HG03196 (cell line): ENCODE measurements around the gene ATP11B.
A peak's percentile ranks its signal among the peaks of the same experiment; 100 is the strongest.

Source experiments
- ATAC-seq: cut with Tn5 transposase; IDR thresholded peaks from one replicate; pipeline ENCODE4 v1.9.1; 2021; ENCODE audit not compliant: unreplicated experiment

ATP11B gene

DNA sequence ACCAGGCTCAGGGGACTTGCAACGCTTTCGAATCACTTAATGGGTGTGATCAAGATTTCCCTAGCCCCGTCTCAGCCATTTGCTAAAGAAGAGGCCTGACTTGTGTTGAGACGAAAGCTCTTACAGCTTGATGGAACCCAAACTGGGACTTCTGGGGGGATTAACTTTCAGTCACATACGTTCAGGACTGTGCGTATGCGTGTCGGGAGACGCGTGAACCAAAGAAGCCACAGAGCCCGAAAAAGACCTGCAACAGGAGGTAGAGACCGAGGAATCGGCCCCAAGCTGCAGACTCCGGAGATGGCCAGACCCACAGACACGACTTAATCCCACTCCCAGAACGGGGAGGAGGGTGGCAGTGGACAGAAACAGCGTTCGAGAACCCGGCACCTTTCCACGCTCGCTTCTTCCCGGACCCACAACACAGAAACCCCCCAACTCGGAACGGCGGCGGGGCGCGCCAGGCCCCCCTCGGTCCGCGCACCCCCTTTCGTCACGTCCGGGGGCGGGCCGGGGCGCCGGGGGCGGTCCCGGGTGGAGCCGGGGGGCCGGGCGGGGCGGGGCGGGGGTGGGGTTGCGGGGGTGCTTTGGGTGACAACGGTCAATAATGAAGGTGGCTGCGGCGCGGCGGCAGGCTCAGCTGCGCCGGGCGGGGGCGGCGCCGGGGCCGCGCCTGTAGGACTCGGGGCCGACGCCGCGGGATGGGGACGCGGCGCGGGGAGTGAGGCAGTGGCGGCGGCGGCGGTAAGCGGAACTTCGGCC, at the start of gene ATP11B:
Gene ATP11B (plus strand): TSS at position 604 of the 762 bp plus-strand sequence. CDS start 256 bp downstream, outside the sequence.
- ATAC-seq = peak; percentile 69

DNA sequence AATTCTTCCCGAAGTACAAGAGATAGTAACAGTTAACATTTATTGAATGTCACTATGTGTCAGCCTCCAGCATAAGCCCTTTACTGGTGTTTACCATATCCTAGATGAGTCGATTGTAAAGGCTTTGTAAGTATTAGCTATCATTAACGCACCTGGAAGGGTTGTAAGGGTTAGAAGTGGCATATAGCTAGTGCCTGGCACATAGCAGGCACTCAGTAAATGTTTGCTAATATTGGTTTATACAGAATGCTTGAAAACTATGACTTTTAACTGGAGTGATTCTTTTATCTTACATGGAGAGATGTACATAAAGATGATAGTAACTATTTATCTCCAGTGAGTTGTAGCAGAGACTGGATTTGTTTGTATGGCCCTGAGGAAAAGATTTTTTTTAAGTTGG, 46.3 kb upstream of the ATP11B start:
- ATAC-seq = no peak

DNA sequence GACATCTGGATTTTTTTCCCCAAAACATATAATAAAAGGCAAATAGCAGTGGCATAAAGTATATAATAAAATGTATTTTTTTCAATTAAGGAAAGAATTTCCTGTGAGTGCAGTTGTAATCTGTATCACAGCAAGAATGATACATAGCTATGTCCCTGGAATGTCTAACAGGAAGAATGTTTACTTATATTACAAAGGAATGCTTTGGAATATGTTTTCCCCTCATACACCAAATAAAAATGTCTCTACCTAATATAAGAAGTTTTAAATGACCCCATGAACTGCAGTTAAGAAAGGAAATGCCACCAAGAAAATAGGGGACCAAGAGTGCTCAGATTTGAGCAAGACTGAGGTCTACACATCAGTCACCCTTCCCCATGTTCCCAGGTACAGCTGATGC, 38.0 kb upstream of the ATP11B start:
- no peak for ATAC-seq

DNA sequence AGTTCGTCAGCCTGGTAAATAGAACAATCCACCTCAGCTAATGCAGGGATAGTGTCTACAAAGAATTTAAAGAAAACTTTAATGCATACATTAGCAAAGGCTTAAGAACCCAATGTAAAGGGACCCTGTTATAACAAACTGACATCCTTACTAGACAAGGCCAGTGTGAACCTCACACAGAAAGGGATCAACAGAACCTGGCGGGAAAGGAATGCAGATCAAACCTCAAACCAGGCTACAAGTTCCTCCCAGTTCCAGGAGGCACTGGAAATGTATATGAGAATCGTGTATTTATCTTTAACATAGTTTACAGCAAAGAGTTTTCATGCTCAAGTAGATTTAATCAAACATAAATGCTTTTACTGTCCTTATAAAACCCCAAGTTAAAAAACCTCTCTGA, 37.6 kb upstream of the ATP11B start:
- no peak for ATAC-seq

DNA sequence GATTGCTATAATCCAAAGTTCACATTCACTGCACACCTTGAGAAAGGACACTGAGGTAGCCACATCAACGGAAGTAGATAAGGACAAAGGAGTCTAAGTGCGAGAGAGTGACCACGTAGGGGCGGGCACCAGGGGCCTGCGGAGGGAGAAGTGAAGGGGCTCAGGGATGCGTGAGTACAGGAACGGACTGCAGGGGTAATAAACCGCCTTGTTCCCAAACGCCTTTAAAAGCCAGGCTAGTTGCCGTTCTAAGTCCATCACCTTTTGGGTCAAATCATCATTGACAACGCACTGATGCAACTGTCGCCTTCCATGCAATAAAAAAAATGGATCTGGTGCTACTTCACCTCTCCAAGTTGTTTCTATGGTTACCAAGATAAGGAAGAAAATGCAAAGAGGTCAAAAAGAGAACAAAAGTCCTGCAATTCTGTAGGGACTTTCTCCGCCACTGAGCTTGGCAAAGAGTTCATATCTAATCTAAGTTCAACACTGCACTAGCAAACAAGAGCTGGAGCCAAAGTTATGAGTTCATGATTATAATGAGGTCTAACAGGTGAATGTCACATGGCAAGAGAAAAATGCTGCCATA, 32.6 kb upstream of the ATP11B start:
- no peak for ATAC-seq

DNA sequence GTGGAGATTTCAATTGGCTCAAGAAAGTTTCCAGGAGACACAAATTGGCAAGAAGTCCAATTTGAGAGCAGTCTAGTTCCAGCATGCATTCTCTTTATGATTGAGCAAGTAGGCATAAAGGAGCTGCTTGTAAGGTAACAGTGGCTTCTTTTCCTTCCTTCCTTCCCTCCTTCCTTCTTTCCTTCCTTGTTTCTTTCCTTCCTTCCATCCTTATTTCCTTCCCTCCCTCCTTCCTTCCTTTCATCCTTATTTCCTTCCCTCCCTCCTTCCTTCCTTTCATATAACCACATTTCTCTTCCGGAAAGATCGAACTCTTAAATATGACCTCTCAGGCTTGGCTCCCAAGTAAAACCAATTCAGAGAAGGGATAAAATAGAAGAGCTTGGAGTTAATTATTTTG, 29.4 kb upstream of the ATP11B start:
- ATAC-seq = no peak

DNA sequence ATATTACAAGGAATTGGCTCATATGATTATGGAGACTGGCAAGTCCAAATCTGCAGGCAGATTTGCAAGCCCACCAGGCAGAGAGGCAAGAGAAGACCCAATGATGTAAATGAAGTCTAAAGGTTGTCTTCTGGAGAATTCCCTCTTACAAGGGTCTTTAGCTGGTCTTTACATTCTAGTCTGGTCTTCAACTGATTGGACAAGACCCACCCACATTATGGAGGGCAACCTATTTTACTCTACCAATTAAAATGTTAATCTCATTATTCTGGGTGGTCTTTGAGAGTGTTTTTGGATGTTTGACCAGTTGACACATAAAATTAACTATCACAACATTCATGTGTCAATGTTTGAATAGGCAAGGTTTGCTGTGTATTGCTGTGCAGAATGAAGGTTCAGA, 28.0 kb upstream of the ATP11B start:
- ATAC-seq = no peak

DNA sequence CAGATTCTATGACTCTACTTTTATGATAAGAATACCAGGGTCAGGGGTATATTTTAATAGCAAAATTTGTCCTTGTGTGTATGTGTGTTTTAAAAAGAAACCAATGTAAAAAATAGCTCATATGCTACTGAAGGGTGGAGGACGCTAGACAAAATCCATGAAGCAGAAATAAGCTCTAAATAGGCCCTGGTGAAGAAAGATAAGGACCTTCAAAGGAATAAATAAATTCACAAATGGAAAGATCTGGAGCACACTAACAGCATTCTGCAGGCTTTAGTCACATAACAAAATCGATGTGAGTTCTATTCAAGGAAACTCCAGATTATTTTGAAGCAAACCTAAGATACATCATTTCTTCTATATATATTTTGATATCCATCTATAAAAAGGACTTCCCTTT, 27.2 kb upstream of the ATP11B start:
- no peak for ATAC-seq

DNA sequence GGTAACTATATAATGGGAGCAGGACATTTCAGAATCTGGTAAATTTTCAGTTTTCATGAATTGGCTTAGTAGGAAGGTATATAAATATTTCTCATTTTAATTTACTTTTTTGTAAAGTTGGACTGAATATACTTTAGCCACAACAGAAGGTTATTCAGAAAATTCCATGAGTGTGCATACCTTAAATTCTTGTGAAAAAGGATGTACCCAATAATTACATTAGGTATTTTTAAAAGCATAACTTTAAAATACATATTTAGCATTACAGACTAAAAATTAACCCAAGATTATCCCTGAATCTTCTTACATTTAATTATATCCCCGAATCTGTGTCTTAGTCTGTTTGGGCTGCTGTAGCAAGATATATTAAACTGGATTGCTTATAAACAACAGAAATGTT, 24.9 kb upstream of the ATP11B start:
- ATAC-seq = no peak

DNA sequence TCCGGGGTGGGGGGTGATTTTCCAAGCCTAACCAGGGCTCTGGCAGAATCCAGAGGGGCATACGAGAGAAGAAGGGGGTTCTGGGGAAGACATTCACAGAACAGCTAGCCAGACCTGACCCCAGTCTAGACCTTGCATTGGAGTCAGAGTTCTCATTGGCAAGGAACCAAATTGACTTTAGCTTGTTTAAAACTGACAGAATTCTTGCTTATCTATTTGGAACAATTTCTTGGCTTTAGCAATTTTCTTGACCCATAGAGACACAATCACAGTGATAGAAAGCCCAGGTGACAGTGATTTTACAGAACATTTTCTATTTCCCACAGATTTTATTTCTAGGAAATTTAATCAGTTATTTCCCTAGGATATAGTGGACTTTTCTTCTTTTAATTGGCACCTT, 23.6 kb upstream of the ATP11B start:
- no peak for ATAC-seq

DNA sequence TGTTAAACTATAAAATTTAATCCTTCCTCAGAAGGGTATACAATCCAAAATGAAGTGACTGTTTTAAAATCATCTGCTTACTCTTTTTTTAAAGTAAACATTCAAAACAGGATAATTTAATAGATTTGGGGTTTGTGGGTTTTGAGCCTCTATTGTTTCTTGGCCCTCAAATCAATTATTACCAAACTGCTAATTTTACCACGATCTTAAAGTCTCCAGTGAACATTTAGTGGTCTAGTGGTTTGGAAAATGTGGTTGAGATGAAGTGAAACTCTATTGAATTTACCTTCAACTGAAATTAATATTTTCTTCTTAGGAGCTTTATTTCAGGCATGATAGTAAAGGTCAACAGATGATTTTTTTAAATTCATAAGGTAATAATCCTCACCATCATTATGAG, 11.2 kb upstream of the ATP11B start:
- no peak for ATAC-seq

DNA sequence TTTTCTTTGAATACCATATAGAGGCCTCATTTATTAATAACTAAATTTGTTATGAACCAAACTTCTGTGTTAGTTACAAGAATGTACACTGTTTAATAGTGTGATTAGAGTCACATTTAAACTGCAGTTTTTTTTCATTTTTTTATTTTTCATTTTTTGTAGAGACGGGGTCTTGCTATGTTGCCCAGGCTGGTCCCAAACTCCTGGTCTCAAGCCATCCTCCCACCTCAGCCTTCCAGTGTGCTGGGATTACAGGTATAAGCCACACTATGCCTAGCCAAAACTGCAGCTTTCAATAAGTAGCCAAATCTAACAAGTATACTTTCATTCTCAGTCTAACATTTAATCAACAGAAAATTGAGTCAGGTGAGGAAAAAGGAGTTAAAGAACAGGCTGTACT, 10.2 kb upstream of the ATP11B start:
- ATAC-seq = no peak

DNA sequence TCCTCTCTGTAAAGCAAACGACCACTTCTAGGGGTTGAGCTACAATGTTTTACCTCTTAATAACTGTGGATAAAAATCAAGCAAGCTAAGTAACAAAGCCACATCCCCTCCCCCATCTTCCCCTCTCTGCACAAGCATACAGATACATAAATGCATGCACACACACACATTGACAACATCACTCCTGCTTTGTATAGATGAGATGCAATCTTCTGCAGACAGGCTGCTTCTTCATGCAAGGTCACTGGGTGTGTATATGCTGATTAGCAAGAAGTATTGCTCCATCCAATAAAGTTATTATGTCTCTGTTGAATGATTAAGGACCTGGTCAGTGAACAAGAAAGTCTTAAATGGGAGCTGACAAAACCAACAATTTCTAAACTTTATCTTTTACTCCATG, 8.8 kb upstream of the ATP11B start:
- no peak for ATAC-seq

DNA sequence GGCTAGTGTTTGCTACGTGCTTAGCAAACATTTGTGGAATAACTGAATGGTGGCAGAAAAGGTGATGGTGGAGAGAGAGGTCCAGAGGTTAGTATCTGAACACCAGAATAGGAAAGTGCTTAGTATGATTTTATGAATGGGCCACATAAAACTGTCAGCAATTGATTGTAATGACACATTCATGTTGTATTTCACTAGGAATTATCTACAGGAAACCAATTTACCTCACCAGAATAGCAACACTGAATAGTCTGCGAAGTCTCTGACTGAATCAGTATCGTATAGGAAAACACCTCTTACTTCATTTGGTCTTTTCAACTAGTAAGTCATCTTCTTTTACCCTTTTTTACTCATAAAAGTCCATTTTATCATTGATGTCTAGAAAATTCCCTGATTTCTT, 8.2 kb upstream of the ATP11B start:
- no peak for ATAC-seq

DNA sequence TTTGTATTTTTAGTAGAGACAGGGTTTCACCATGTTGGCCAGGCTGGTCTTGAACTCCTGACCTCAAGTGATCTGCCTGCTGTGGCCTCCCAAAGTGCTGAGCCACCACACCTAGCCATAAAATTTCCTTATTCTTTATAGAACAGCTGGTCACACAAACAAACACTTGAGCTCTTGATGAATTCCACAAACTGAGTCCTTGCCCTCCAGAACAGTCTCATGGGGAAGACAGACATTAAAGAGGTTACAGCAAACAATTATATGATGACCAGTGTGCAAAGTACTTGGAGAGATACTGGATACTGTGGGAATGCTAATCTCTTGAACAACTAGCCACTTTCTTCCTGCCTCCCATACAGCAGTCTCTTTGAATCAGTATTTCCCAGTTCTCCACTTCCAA, 7.5 kb upstream of the ATP11B start:
- ATAC-seq = no peak

DNA sequence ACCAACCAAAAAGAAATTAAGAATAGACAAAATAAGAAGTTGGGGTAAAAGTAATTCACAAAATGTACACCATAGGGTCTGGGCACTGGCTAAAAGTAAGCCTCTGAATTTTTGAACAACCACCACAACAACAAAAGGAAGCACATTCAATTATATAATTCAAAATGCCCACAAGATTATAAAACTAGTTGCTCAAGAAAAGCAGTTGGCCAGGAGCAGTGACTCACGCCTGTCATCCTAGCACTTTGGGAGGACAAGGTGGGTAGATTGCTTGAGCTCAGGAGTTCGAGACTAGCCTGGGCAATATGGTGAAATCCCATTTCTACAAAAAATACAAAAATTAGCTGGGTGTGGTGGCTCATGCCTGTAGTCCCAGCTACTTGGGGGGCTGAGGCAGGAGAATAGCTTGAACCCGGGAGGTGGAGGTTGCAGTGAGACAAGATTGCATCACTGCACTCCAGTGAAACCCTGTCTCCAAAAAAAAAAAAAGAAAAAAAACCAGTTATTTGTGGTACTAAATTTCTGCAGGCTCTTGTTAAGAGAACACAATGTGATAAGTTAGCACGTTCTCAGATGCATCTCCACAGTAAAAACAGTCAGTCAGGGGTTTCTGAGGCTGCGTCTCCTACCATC, 6.6 kb upstream of the ATP11B start:
- no peak for ATAC-seq

DNA sequence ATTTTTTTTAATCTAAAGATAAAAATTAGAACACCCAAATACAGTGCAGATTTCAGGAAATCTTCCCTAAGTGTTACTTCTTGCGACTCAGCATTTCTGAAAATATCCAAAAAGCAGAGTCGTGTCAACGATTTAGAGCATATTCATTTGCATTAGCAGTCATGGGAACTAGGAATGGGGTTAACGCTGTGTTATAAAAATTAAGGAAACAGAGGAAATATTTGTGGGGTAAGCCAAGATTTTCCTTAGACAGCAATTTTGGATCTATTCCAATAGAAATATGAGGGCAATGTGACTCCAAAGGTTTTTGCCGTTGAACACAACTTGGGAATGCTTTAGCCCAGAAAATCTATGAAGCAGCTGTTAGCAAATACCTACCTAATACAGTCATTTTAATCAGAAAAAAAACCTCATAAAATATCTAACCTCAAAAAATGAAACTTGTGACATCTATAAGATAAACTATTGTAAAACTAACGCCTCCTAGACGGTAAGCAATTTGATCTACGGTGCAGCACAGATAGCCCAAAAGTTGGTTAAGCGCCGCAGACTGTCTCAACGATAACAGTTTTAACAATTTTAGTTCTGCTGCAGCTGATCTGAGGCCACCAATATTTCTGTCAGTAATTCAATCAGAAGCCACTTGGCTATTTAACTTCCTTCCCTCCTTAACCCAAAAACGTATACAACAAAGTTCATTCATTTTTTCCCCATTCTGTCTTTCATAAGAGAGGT, 5.8 kb upstream of the ATP11B start:
- ATAC-seq = no peak

DNA sequence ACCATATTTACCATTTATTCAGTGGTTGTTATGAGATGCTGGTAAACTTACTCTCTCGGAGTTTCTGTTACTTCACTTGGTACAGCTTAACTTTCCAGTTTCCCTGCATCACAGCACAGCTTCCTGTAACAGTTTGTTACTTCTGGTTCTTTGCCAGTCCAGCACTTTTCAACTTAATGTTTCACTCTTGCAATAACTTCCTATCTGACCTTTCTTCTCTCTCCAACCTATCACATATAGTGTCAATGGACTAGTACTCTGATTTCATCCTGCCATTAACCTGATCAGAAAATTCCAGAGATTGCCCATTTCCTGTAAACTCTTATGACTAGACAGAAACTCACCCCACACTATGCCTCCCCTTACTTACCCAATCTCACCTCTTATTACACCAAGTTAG, 3.9 kb upstream of the ATP11B start:
- no peak for ATAC-seq

DNA sequence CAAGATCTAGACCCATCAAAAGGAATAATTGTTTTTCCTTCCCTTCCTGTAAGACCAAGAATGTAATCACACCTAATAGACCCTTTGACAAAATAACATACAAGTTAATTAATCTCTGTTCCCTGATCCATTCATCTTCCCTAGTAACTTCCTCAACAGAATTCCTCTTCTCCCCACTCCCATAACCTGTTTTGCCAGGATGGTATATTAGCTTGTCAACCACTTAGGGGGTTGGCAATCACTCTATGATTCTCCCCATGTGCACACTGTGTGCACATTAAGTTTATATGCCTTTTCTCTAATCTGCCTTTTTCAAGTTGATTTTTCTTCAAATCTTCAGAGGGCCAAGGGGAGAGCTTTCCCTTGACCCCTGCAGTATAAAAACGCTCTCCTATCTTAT, 2.7 kb upstream of the ATP11B start:
- ATAC-seq = no peak

DNA sequence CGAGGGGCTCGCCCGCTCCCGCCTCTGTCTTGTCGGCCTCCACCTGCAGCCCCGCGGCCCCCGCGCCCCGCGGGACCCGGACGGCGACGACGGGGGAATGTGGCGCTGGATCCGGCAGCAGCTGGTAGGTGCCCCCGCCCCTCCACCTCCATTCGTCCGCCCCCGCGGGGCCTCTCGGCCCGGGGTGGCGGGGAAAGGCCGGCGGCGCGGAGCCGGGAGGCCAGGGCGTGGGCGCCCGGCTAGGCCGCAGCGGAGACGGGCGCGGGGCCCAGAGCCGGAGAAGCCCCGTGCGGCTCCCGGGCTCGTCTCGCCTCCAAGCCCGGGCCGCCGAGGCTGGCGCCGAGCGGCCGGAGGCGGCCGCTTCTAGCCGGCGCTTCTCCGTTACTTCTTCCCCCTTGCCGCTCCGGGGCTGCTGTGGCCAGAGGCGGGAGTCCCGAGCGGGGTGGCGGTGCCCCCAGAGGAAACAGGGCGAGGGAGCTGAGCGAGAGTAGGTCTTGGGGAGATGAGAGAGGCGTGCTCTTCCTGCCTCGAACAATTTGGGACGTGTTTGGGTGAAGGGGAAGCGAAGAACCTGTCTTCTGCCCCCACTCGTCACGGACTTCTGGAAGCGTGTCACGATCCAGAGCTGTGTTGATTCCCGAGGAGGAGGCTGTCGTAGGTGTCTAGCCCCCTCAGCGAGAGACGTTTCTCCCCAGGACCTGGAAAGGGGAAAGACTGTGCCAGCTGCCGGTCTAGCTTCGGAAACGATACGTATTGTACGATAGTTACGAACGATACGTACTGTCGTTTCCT, 555 bp downstream of the ATP11B start:
- ATAC-seq = peak; percentile 30
